Small intestine (tissue), 7 donors: ENCODE measurements around the gene TMC5. TPM values are rescaled to one million over a fixed set of nuclear protein-coding genes. Genes with fewer than 3 reads are reported as not detected.
"Not testable (repeated sequence)": the region's sequence is repeated elsewhere in the genome, so short reads cannot be mapped to it uniquely, and the experiment has no call there.

ENCODE experiments used
- DNase-seq, 2 donors: peaks; one replicate each; pipeline versions ENCODE4 v3.0.0 to v3.0.0-alpha.2; 2013
- FAIRE-seq: peaks from 2 replicates; lab custom pipeline; 2012; peaks lifted over from hg19 to GRCh38; lab: Jason Lieb, UNC
- H3K27ac ChIP-seq, 3 donors: one replicate each; pipeline ENCODE4 v1.5.1; 2013; ENCODE audit warnings: low read length in 2 of 3, mild to moderate bottlenecking in 2 of 3, control low read depth in 1 of 3, inconsistent platforms in 1 of 3, low read depth in 1 of 3, moderate library complexity in 1 of 3
- H3K27me3 ChIP-seq, 3 donors: one replicate each; pipeline ENCODE4 v1.6.1; 2013; ENCODE audit warnings: low read length in 3 of 3, inconsistent platforms in 1 of 3; ENCODE audit not compliant: control insufficient read depth in 3 of 3, insufficient read depth in 3 of 3
- H3K36me3 ChIP-seq, 3 donors: one replicate each; pipeline ENCODE4 v1.6.1; 2013; ENCODE audit warnings: low read length in 3 of 3, inconsistent platforms in 1 of 3, low read depth in 1 of 3, mild to moderate bottlenecking in 1 of 3, moderate library complexity in 1 of 3; ENCODE audit not compliant: control insufficient read depth in 3 of 3, insufficient read depth in 2 of 3
- H3K4me1 ChIP-seq, 3 donors: one replicate each; pipeline ENCODE4 v1.6.1; 2013; ENCODE audit warnings: low read length in 2 of 3, inconsistent platforms in 1 of 3, low read depth in 1 of 3, mild to moderate bottlenecking in 1 of 3, moderate library complexity in 1 of 3; ENCODE audit not compliant: control insufficient read depth in 3 of 3, insufficient read depth in 2 of 3
- H3K4me3 ChIP-seq, 3 donors: one replicate each; pipeline ENCODE4 v1.5.1; 2013; ENCODE audit warnings: low read length in 3 of 3, control low read depth in 1 of 3, inconsistent platforms in 1 of 3, low read depth in 1 of 3, mild to moderate bottlenecking in 1 of 3, moderate library complexity in 1 of 3
- H3K9me3 ChIP-seq, 2 donors: one replicate each; pipeline ENCODE4 v1.6.1; 2013; ENCODE audit warnings: low read depth in 1 of 2, low read length in 1 of 2; ENCODE audit not compliant: control insufficient read depth in 2 of 2, insufficient read depth in 1 of 2
- WGBS, 3 donors: extraction: QIAGEN DNeasy Blood & Tissue Kit; methylation state at CpG; one replicate each; pipeline ENCODE4 v1.1.7; 2013; 5-methylcytosine and 5-hydroxymethylcytosine counted together
- polyA plus RNA-seq, 4 donors: library from polyadenylated mRNA; stranded (reverse) in 3 of 4; unstranded in 1 of 4; fragments of 200-250 nt in 3 of 4; fragments of 120-200 nt in 1 of 4; gene quantifications; one replicate each; pipeline versions ENCODE4 v1.2.1 to v1.2.3, GENCODE V29; 2013
- donor health status: healthy with polysubstance abuse.
- donor health status: control.
- donor health status: control.
- donor health status: Bipolar disorder and iron deficiency.
- donor health status: healthy.

Gene TMC5
- polyA plus RNA-seq, 4 donors: 35.2 to 91.6 (median 72.2) TPM

- DNase-seq (peak; percentile 39 to 42), FAIRE-seq (no peak)
- Histone ChIP-seq H3K4me3 (no peak overlapping the region), H3K27ac (no peak overlapping the region), H3K36me3 (no peaks in the 10 kb centered on the region), H3K4me1 (peaks cover 0 to 11% (median 5%) of the 10 kb centered on the region in 3 donors), H3K9me3 (peaks cover 0 to 12% of the 10 kb centered on the region in 2 donors), H3K27me3 (no peaks in the 10 kb centered on the region)
- WGBS, 3 donors: 21 to 60% (median 26%) methylated on average over 2 of the region's 2 CpGs
Observed at GRCh38 chr16:19382084-19382801, 35.4 kb upstream of the TMC5 start.

- no peak overlapping the region for H3K27ac ChIP-seq
- FAIRE-seq: no peak
- peaks cover 0 to 11% (median 5%) of the 10 kb centered on the region in 3 donors for H3K4me1 ChIP-seq
- 60 to 77% (median 62%) methylated on average over 20 of the region's 20 CpGs for WGBS, 3 donors
- no peak for DNase-seq
- no peaks in the 10 kb centered on the region for H3K36me3 ChIP-seq
- H3K27me3 ChIP-seq: no peaks in the 10 kb centered on the region
- peaks cover 0 to 13% of the 10 kb centered on the region in 2 donors for H3K9me3 ChIP-seq
- H3K4me3 ChIP-seq: no peak overlapping the region
Observed at GRCh38 chr16:19382887-19383816, 34.5 kb upstream of the TMC5 start.

GRCh38 chr16:19384656-19385055 is 33.0 kb upstream of the TMC5 start:
- Histone ChIP-seq H3K4me1 (peaks cover 0 to 18% (median 5%) of the 10 kb centered on the region in 3 donors), H3K27me3 (no peaks in the 10 kb centered on the region), H3K36me3 (no peaks in the 10 kb centered on the region), H3K4me3 (no peak overlapping the region), H3K9me3 (peaks cover 0 to 13% of the 10 kb centered on the region in 2 donors), H3K27ac (no peak overlapping the region)
- WGBS, 3 donors: 9 to 35% (median 24%) methylated on average over 2 of the region's 2 CpGs
- DNase-seq: peak in 1 of 2 donors; percentile 92
- FAIRE-seq: no peak

- Histone ChIP-seq H3K27me3 (no peaks in the 10 kb centered on the region), H3K9me3 (peaks cover 0 to 25% of the 10 kb centered on the region in 2 donors), H3K4me1 (peaks cover 0 to 19% (median 5%) of the 10 kb centered on the region in 3 donors), H3K4me3 (no peak overlapping the region), H3K36me3 (peaks cover 0 to 3% (median 0%) of the 10 kb centered on the region in 3 donors), H3K27ac (peak overlapping the region in 1 of 3 donors; percentile 66)
- WGBS, 3 donors: 7 to 52% (median 37%) methylated on average over 1 of the region's 1 CpG
- FAIRE-seq (no peak), DNase-seq (peak; percentile 70 to 81)
Observed at GRCh38 chr16:19386525-19386924, 31.2 kb upstream of the TMC5 start.

GRCh38 chr16:19389246-19389645 is 28.4 kb upstream of the TMC5 start:
- Histone ChIP-seq H3K4me1 (peaks cover 0 to 35% (median under 1%) of the 10 kb centered on the region in 3 donors), H3K27ac (peak overlapping the region in 1 of 3 donors; percentile 66), H3K27me3 (no peaks in the 10 kb centered on the region), H3K9me3 (peaks cover 0 to 29% of the 10 kb centered on the region in 2 donors), H3K36me3 (peaks cover 0 to 3% (median 0%) of the 10 kb centered on the region in 3 donors), H3K4me3 (no peak overlapping the region)
- WGBS, 3 donors: 7 to 13% (median 11%) methylated on average over 5 of the region's 5 CpGs
- no peak for FAIRE-seq
- peak; percentile 88 to 90 for DNase-seq

GRCh38 chr16:19391185-19391776 is 26.4 kb upstream of the TMC5 start:
- 85 to 93% (median 92%) methylated on average over 6 of the region's 6 CpGs for WGBS, 3 donors
- Histone ChIP-seq H3K9me3 (peaks cover 0 to 25% of the 10 kb centered on the region in 2 donors), H3K4me1 (peaks cover 0 to 52% (median 5%) of the 10 kb centered on the region in 3 donors)
- not testable (repeated sequence) for H3K27ac ChIP-seq, DNase-seq, H3K4me3 ChIP-seq, H3K36me3 ChIP-seq, FAIRE-seq, H3K27me3 ChIP-seq

- peaks cover 0 to 54% (median 5%) of the 10 kb centered on the region in 3 donors for H3K4me1 ChIP-seq
- no peak overlapping the region for H3K4me3 ChIP-seq
- no peak for FAIRE-seq
- no peaks in the 10 kb centered on the region for H3K27me3 ChIP-seq
- peaks cover 0 to 16% of the 10 kb centered on the region in 2 donors for H3K9me3 ChIP-seq
- WGBS, 3 donors: 27 to 70% (median 55%) methylated on average over 2 of the region's 2 CpGs
- peak in 1 of 2 donors; percentile 39 for DNase-seq
- peaks cover 0 to 3% (median 0%) of the 10 kb centered on the region in 3 donors for H3K36me3 ChIP-seq
- H3K27ac ChIP-seq: peak overlapping the region in 2 of 3 donors; percentile 89
Observed at GRCh38 chr16:19392352-19392751, 25.3 kb upstream of the TMC5 start.
